Activated T-cell treated with anti-CD3 and anti-CD28 coated beads, Interleukin-2, amount 50 U/mL, for 1 hour (primary cell): ENCODE results near the gene GPHN.

Source experiments
- DNase-seq: peaks from one replicate; pipeline ENCODE4 v3.0.0-alpha.2; 2020

Gene GPHN

DNA sequence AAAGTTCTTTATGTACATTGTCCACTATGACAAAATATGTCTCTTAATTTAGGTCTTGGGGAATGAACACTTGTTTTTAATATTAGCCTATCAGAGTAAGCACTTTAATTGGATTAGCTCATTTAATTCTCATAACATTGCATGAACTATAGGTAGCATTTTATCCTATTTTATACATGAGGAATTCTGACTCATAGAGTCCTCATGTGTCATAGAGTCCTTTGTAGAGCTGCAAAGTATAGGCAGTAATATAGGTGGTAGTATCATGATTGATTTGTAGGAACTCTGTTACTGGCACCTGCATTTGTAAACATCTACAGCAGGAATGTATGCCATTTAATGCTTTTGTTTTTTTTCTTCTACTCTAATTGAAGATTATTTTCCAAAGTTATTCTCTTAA lies 96.0 kb downstream of the GPHN start:
- DNase-seq, result no peak

- DNase-seq, result no peak
These were observed 98.9 kb downstream of the GPHN start for GRCh38 chr14:66606826-66607225.

DNA sequence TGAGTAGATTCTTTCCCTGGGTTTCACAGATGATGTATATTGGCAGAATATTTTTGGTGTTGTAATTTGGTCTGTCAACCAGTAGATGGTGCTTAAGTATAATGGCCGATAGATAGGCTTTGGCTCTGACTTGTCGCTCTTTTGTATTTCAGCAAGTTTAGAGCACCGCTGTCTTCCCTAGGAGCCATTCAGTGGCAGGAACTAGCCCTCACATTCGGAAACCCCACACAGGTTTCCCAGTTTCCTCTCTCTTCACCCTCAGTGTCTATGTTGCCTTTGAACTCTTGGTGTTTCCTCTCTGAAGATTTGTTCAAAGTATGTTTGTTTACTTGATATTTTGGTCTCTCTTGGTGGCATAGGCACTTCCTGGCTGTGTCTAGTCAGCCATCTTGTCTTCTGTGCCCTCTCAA lies 102.2 kb downstream of the GPHN start:
- no peak for DNase-seq

DNA sequence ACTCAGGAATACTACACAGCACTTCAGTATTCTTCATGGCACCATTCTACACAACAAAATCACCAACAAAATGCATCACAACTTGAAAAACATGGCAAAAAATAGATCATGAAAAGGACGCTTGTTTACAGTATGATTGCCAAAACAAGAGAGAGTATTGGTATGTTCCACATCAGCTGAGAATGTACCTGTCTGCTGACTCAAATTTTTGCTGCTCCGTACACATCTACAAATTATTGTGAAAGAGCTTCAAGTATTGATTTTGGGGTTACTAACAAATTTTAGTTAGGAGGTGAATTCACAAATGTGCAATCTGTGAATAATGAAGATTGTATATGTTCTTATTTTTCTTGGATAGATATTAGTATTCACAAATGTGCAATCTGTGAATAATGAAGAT lies 105.4 kb downstream of the GPHN start:
- DNase-seq, result no peak

DNA sequence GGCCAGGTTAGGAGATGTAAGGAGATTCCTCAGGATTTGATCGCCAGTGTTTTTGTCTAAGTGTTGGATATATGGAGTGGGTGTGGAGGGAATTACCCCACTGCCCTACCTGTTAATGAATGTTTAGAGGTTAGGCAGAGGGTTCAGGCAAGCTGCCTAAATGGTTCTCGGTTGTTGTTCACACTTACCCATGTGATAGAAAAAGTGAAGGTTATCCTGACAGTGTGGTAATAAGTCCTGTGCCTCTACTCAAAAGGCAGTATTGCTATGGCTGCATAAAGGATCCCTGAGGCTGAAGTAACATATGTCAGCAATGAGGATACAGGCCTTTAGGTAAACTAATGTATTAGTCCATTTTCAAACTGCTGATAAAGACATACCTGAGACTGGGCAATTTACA lies 112.0 kb downstream of the GPHN start:
- DNase-seq, result no peak

- DNase-seq, result no peak
These were observed 115.9 kb downstream of the GPHN start for GRCh38 chr14:66623838-66624237.

GRCh38 chr14:66624336-66624937 lies 116.5 kb downstream of the GPHN start:
- no peak for DNase-seq

DNA sequence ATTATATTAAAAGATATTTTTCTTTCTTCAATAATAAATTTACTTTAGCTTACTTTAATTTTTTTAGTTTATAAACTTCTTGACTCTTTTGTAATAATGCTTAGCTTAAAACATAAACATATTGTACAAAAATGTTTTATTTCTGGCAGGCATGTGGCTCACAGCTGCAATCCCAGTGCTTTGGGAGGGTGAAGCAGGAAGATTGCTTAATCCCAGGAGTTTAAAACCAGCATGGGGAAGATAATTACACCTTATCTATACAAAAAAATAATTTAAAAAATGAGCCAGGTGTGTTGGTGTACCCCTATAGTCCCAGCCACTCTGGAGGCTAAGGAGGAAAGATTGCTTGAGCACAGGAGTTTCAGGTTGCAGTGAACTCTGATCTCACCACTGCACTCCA lies 120.7 kb downstream of the GPHN start:
- DNase-seq, result no peak

- DNase-seq, result no peak
These were observed 121.6 kb downstream of the GPHN start for GRCh38 chr14:66629499-66629898.

GRCh38 chr14:66634876-66635275 lies 126.9 kb downstream of the GPHN start:
- DNase-seq, result no peak

DNA sequence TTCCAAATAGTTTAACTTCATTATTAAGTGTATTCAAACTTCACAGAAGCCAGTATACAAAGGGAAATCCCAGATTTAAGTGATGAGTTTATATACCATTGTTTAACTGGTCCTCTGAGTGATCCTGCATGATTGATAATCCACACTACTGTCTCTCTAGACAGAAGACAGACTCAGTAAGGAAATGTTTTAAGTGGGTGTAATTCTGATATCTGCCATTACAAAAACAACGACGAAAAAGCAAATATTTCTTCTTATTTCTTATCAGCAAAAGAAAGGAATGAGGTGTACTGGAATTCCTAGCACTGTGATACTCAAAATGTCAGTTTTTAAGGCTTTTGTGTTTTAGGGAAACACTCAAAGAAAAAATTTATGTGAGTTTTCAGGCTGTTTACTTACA lies 127.5 kb downstream of the GPHN start:
- DNase-seq, result no peak

GRCh38 chr14:66636240-66636639 lies 128.3 kb downstream of the GPHN start:
- DNase-seq, result no peak

DNA sequence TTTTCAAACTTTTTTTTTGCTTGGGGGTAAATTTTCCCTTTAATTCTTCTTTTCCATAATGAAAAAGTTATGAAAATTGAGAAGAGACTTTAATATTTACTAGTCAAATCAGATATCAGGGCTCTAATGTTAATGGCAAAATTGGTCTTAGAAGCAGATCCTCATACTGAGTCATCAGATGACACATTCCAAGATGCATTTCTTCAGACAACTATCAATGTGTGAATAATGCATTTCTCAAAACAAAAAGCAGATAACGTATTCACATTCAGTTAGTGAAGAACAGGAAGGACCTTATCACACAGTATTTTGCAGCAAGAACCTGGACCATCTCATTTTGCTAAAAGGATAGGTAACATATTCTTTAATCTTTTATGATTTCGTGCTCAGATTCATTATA lies 130.7 kb downstream of the GPHN start:
- no peak for DNase-seq

- DNase-seq, result no peak
These were observed 134.1 kb downstream of the GPHN start for GRCh38 chr14:66641861-66642635.

DNA sequence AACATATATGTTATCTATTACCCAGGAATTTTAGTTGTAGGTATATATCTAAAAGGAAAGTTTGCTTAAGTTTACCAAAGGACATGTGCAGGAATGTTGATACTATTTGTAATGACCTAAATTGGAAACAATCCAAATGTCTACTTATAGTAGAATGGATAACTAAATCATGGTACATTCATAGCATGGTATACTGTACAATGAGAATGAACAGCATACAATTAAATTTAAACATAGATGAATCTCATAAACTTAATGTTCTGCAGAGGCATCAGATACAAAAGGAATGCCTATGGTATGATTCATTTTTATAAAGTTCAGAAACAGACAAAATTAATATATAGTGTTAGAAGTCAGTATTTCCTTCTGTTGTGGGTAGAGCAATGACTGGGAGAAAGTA lies 135.4 kb downstream of the GPHN start:
- DNase-seq, result no peak

DNA sequence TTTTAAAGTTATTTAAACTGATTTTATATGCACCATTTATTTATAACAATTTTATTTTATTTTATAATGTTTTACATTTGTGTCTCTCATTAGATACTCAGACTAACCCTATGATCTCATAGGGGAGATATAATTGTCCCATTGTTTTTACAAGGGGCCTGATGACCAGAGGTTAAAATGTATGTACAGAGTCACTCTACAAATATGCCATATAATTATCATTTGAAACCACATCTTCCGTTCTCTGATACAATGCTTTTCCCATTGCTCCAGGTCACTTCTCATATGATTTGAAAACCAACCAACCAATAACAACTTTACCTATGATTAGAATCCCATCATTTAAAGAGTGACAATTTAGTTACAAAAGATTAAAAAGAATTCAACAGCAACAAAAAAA lies 137.8 kb downstream of the GPHN start:
- no peak for DNase-seq

DNA sequence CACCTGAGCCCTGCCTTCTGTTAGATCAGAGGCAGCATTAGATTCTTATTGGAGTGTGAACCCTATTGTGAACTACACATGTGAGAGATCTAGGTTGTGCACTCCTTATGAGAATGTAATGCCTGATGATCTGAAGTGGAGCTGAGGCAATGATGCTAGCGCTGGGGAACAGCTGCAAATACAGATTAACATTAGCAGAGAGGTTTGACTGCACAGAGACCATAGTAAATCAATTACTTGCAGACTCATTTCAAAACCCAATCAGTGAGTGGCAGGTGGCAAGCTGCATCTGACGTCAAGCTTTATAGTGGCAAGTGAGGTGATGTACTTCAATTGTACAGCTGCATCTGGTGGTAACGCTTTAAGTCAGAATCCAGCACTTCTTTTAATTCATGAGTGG lies 141.6 kb downstream of the GPHN start:
- DNase-seq, result no peak

- no peak for DNase-seq
These were observed 142.6 kb downstream of the GPHN start for GRCh38 chr14:66650491-66650911.

DNA sequence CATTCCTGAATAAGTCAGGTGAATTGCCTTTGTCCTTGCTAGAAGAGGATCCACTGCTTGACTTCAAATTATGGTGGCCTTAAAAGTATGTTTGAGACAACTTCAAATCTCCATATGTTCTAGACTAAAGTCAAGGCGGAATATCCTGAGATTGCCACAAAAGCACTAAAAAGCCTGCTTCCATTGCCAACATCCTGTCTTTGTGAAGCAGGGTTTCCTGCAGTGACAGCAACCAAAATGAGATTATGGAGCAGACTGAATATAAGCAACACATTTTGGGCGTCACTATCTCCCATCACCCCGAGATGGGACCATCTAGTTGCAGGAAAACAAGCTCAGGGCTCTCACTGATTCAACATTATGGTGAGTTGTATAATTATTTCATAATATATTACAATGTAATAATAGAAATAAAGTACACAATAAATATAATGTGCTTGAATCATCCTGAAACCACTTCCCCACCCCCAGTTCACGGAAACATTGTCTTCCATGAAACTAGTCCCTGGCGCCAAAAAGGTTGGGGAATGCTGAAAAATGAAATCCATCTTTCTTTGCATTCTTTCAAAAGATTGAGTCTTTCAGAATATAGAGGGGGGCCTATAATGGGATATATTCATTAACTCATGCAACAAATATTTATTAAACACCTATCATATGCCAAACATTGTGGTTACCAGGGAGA lies 143.7 kb downstream of the GPHN start:
- DNase-seq, result no peak

DNA sequence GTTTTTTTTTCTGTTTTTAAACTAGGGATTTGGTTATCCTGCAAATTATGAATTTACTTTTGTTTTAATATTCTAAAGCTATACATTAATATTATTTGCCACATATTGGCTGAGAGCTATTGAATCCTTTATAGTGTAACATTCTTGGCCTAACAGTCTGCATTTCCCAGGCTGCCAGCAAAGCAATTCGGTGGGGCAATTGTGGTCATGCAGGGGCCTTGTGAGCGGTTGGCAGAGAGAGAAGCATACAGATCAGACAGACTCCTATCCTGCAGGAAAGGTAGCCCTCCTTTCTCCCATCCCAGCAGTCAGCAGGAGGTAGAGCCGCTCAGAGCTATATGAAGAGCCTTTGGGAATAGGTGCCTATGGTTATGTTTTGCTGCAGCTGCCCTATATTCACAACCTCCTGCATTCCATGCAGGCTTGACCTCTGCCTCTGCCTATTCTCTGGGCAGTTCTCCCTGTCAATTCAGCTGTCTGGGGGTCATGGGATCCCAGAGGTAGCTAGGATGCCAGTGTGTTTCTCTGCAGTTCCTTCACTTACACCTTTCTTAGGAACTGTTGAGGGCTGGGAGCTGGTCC lies 144.7 kb downstream of the GPHN start:
- no peak for DNase-seq

GRCh38 chr14:66657780-66658179 lies 149.8 kb downstream of the GPHN start:
- no peak for DNase-seq

DNA sequence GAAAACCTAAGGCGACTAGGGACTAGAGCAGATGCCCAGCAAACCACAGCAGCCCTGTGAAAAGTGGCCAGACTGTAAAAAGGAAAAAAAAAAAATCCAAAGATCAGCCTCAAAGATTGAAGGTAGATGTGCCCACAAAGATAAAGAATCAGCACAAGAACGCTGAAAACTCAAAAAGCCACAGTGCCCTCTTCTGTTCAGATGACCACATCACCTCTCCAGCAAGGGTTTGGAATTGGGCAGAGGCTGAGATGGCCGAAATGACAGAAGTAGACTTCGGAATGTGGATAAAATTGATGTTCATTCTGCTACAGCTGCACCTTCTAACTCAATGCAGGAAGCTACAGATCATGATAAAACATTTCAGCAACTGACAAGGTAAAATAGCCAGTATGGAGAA lies 154.4 kb downstream of the GPHN start:
- no peak for DNase-seq

- DNase-seq, result no peak
These were observed 169.8 kb downstream of the GPHN start for GRCh38 chr14:66677780-66678179.

- no peak for DNase-seq
These were observed 172.3 kb downstream of the GPHN start for GRCh38 chr14:66680216-66680615.
